Esophagus squamous epithelium (tissue), 4 donors: ENCODE results near the gene CYTIP.

ENCODE experiments used
- POLR2A ChIP-seq, 4 donors: fragments of 450-650 bp; IDR thresholded peaks; one replicate each; pipeline ENCODE4 v1.6.1; 2017; ENCODE audit warnings: antibody characterized with exemption in 4 of 4, mild to moderate bottlenecking in 4 of 4, moderate library complexity in 3 of 4
- TF ChIP-seq, protein P1 (sequence below), 6 experiments: fragments of 450-650 bp in 4 of 6; fragments of 200-600 bp in 2 of 6; sonication (generic) in 2 of 6; IDR thresholded peaks; one replicate each; pipeline ENCODE4 v1.5.1; 2016 to 2019; ENCODE audit warnings: antibody characterized with exemption in 6 of 6, mild to moderate bottlenecking in 4 of 6, moderate library complexity in 4 of 6

DNA sequence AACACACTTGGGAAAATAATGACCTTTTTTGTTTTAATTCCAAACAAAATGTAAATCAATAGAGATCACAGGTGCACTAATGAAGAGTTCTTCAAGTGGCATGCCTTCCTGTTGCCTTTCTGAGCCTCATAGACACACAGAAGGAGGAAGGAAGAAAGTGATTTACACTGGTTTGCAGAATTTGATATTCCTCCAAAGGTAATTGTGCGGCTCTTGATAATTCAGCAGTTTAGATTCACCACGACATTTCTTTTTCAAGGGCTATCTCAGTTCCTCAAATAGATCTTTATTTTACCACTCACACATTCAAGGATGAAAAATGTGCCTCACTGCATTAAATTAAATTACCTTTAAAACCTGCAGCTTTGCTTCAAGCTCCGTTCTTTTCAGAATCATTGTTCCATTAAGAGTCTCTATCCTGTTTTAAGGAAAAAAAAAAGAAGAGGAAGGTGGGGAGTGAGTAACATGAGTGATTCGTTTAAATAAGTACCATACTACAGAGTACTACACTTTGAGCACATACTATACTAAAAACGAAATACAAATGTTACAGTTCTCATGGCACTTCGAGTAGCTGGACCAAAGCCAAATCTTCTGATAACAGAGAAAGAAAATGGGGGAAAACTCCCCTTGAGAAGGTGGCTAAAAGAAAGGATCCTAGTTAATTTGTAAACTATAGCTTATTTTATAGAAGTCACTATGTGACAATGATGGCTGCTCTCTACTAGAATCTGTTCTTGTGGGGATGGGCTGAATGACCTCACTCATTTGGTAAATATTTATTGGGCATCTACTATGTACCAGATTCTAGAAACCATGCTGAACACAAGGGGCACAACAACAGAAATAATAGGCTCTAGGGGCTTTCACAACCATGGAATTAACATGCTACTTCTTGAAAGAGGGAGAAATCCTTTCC, 16.6 kb downstream of the CYTIP start:
- TF ChIP-seq, protein P1, sequence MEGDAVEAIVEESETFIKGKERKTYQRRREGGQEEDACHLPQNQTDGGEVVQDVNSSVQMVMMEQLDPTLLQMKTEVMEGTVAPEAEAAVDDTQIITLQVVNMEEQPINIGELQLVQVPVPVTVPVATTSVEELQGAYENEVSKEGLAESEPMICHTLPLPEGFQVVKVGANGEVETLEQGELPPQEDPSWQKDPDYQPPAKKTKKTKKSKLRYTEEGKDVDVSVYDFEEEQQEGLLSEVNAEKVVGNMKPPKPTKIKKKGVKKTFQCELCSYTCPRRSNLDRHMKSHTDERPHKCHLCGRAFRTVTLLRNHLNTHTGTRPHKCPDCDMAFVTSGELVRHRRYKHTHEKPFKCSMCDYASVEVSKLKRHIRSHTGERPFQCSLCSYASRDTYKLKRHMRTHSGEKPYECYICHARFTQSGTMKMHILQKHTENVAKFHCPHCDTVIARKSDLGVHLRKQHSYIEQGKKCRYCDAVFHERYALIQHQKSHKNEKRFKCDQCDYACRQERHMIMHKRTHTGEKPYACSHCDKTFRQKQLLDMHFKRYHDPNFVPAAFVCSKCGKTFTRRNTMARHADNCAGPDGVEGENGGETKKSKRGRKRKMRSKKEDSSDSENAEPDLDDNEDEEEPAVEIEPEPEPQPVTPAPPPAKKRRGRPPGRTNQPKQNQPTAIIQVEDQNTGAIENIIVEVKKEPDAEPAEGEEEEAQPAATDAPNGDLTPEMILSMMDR (IDR thresholded peaks at IDR 0.05): no peak
- TF ChIP-seq POLR2A (IDR thresholded peaks at IDR 0.05): no peak
